GM12878 (cell line): ENCODE measurements around the gene AKAP13.

Experiments used
- HDGF ChIP-seq: fragments of 450-650 bp; IDR thresholded peaks from 2 replicates; pipeline ENCODE4 v1.6.1; 2016; ENCODE audit warnings: antibody characterized with exemption
- NFYB ChIP-seq: IDR thresholded peaks from 2 replicates; pipeline ENCODE4 v1.6.1; 2011; ENCODE audit warnings: low read depth, mild to moderate bottlenecking, low read length, improper control_type of control experiment, moderate library complexity; ENCODE audit not compliant: insufficient read depth
- SPI1 ChIP-seq: IDR thresholded peaks from 2 replicates; pipeline ENCODE4 v1.6.1; 2011; ENCODE audit warnings: low read depth, mild to moderate bottlenecking, low read length, moderate library complexity, borderline replicate concordance; ENCODE audit not compliant: insufficient read depth
- YBX1 ChIP-seq: fragments of 450-650 bp; IDR thresholded peaks from 2 replicates; pipeline ENCODE4 v1.6.1; 2016; ENCODE audit warnings: antibody characterized with exemption
- TF ChIP-seq, protein P1 (sequence below): fragments of 450-650 bp; IDR thresholded peaks from 2 replicates; pipeline ENCODE4 v1.6.1; 2016; ENCODE audit warnings: mild to moderate bottlenecking
- TF ChIP-seq, protein P2 (sequence below): IDR thresholded peaks from 2 replicates; pipeline ENCODE4 v1.6.1; 2011; ENCODE audit warnings: low read depth, mild to moderate bottlenecking, low read length, moderate library complexity, borderline replicate concordance; ENCODE audit errors: extremely low read depth

DNA sequence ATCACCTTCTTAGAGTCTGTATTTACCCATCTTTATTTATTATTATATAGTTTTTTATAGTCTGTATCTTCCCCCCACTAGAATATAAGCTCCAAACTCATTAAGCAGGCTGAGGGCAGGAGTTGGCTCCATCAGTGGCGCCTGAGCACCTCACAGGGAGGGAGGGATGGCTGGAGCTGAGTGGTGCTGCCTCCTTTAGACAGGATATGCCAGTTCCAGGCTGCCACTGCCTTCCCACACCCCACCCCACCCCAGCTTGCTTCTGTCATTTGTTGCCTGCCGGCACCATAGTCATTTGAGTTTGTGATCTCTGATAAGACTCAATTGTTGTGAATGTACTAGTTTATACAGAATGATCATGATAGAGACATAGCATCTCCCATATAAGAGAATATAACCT is 328.8 kb downstream of the AKAP13 start:
- TF ChIP-seq SPI1, result no peak
- no peak for TF ChIP-seq YBX1
- no peak for TF ChIP-seq NFYB
- TF ChIP-seq, protein P1, sequence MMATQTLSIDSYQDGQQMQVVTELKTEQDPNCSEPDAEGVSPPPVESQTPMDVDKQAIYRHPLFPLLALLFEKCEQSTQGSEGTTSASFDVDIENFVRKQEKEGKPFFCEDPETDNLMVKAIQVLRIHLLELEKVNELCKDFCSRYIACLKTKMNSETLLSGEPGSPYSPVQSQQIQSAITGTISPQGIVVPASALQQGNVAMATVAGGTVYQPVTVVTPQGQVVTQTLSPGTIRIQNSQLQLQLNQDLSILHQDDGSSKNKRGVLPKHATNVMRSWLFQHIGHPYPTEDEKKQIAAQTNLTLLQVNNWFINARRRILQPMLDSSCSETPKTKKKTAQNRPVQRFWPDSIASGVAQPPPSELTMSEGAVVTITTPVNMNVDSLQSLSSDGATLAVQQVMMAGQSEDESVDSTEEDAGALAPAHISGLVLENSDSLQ, result no peak
- no peak for TF ChIP-seq HDGF
- TF ChIP-seq, protein P2, sequence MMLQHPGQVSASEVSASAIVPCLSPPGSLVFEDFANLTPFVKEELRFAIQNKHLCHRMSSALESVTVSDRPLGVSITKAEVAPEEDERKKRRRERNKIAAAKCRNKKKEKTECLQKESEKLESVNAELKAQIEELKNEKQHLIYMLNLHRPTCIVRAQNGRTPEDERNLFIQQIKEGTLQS, result no peak
